GM21447 (cell line): ENCODE results near the gene ZCCHC24.
"Not testable (repeated sequence)": the region's sequence is repeated elsewhere in the genome, so short reads cannot be mapped to it uniquely, and the experiment has no call there.

Experiments
- ATAC-seq: cut with Tn5 transposase; IDR thresholded peaks from one replicate; pipeline ENCODE4 v1.9.1; 2021; ENCODE audit not compliant: unreplicated experiment

Gene ZCCHC24

GRCh38 chr10:79333513-79333912, 111.9 kb downstream of the ZCCHC24 start:
- no peak for ATAC-seq

- not testable (repeated sequence) for ATAC-seq
Observed at GRCh38 chr10:79332610-79333315, 112.7 kb downstream of the ZCCHC24 start.
